GM19372 (cell line): ENCODE data around the gene REST.
A peak's percentile ranks its signal among the peaks of the same experiment; 100 is the strongest.
"Not testable (repeated sequence)": the region's sequence is repeated elsewhere in the genome, so short reads cannot be mapped to it uniquely, and the experiment has no call there.

Experiments used
- ATAC-seq: cut with Tn5 transposase; IDR thresholded peaks from one replicate; pipeline ENCODE4 v1.9.1; 2021; ENCODE audit warnings: mild to moderate bottlenecking, low read depth, moderate library complexity; ENCODE audit not compliant: unreplicated experiment

REST gene

GRCh38 chr4:56907489-56908205 is at the start of gene REST:
TSS of gene REST (plus strand) at chr4:56907900. CDS start at chr4:56910639, 2,739 bp downstream.
- ATAC-seq: peak; percentile 47

- no peak for ATAC-seq
Measured at GRCh38 chr4:56859841-56860240, 47.9 kb upstream of the REST start.

- ATAC-seq: no peak
Measured at GRCh38 chr4:56860781-56861180, 46.9 kb upstream of the REST start.

GRCh38 chr4:56861360-56861759 is 46.3 kb upstream of the REST start:
- ATAC-seq: no peak

GRCh38 chr4:56863441-56864139 is 44.1 kb upstream of the REST start:
- ATAC-seq: peak; percentile 44

GRCh38 chr4:56870946-56871345 is 36.8 kb upstream of the REST start:
- no peak for ATAC-seq

GRCh38 chr4:56871371-56871866 is 36.3 kb upstream of the REST start:
- no peak for ATAC-seq

- ATAC-seq: no peak
Measured at GRCh38 chr4:56874166-56874565, 33.5 kb upstream of the REST start.

- no peak for ATAC-seq
Measured at GRCh38 chr4:56874923-56875322, 32.8 kb upstream of the REST start.

- no peak for ATAC-seq
Measured at GRCh38 chr4:56876264-56876663, 31.4 kb upstream of the REST start.

- no peak for ATAC-seq
Measured at GRCh38 chr4:56879996-56880395, 27.7 kb upstream of the REST start.

- no peak for ATAC-seq
Measured at GRCh38 chr4:56880572-56880971, 27.1 kb upstream of the REST start.

GRCh38 chr4:56884511-56884910 is 23.2 kb upstream of the REST start:
- not testable (repeated sequence) for ATAC-seq

- no peak for ATAC-seq
Measured at GRCh38 chr4:56892691-56893090, 15.0 kb upstream of the REST start.

GRCh38 chr4:56897842-56898241 is 9.9 kb upstream of the REST start:
- ATAC-seq: not testable (repeated sequence)

- not testable (repeated sequence) for ATAC-seq
Measured at GRCh38 chr4:56900186-56900585, 7.5 kb upstream of the REST start.

- ATAC-seq: no peak
Measured at GRCh38 chr4:56902703-56903102, 5.0 kb upstream of the REST start.

GRCh38 chr4:56905796-56906195 is 1.9 kb upstream of the REST start:
- no peak for ATAC-seq

- ATAC-seq: no peak
Measured at GRCh38 chr4:56906489-56907393, 959 bp upstream of the REST start.

- peak; percentile 51 for ATAC-seq
Measured at GRCh38 chr4:56908206-56909085, 746 bp downstream of the REST start.
